SHP77 (cell line): ENCODE results near the gene ATRAID.
A peak's percentile ranks its signal among the peaks of the same experiment; 100 is the strongest.
"Not testable (repeated sequence)": the region's sequence is repeated elsewhere in the genome, so short reads cannot be mapped to it uniquely, and the experiment has no call there.

ENCODE experiments used
- DNase-seq, 2 experiments: peaks; one replicate each; lab custom pipeline; 2025; lab: John Stamatoyannopoulos, UW

Gene ATRAID, protein sequence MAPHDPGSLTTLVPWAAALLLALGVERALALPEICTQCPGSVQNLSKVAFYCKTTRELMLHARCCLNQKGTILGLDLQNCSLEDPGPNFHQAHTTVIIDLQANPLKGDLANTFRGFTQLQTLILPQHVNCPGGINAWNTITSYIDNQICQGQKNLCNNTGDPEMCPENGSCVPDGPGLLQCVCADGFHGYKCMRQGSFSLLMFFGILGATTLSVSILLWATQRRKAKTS

DNA sequence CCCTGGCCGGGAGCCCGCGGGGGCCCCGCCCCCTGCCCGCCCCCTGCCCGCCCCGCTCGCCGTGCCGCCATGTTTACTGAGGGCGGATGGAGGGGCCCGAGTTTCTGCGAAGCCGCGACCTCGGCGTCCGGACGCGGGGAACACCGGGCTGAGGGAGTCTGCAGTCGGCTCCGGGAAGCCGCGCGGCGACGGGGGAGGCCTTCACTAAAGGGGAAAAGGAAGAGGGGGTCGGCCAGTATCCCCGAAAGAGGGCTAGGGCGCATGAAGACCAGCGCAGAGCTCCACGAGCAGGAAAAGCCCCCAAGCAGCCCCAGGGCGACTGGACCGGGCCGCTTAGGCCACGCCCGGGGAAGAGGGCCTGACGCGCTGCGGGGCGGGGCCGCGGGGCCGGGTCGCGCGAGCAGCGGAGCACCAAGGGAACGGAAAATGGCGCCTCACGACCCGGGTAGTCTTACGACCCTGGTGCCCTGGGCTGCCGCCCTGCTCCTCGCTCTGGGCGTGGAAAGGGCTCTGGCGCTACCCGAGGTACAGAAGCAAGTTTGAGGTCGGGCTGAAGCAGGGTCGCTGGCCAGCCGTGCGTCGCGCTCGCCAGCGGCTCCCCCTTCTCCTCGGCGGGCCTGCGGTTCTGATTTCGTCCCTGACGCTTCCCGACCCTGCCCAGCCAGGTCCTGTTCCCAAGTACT lies at the start of gene ATRAID, which contains the start of gene SLC5A6:
Gene ATRAID (plus strand): TSS at position 99 of the 683 bp plus-strand sequence. CDS start 328 bp downstream, at position 427.
Gene SLC5A6 (minus strand): TSS at position 326 of the 683 bp plus-strand sequence. CDS start 4,618 bp downstream, outside the sequence.
- peak; percentile 72 to 86 for DNase-seq

DNA sequence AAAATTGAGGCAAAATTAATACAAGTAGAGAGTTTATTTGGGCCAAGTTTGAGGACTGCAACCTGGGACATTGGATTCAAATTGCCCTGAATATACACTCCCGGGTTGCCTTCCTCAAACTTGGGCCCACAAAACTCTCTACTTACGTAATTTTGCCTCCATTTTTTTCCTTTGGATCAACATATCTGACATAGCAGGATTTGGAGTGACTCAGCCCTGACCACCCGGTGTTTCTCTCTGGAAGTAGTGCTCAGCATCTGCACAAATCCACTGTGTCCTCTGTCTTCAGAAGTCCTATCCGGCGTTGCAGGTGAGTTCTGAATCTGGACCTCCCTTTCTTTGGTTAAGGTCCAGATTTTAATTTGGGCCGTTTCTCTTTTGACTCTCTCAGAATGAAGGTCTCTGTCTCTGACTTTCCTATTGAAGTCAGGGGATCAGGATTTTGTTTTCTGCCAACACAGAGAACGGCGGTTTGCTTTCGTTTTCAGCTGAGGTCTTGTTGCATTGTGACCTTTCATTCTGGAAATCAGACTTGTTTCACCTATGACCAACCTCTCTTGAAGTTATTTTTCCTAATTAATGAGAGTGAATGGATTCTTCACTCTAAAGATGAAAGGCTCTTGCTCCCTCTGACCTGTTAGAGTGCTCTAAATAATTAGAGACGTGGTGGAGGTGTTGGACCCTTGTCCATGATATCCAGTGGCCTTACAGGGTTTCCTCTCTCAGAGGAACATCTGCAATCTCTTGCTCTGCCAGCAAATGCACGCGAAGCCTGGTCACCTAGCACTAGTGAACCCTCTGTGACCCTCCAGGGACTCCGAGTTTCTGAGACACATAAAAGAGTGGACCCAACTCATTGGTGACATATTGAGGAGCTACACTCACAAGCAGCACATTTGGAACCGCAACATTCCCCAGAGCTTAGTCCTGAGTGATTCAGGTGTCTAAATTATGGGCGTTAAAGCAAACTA lies 49.4 kb upstream of the ATRAID start:
- DNase-seq, result no peak

DNA sequence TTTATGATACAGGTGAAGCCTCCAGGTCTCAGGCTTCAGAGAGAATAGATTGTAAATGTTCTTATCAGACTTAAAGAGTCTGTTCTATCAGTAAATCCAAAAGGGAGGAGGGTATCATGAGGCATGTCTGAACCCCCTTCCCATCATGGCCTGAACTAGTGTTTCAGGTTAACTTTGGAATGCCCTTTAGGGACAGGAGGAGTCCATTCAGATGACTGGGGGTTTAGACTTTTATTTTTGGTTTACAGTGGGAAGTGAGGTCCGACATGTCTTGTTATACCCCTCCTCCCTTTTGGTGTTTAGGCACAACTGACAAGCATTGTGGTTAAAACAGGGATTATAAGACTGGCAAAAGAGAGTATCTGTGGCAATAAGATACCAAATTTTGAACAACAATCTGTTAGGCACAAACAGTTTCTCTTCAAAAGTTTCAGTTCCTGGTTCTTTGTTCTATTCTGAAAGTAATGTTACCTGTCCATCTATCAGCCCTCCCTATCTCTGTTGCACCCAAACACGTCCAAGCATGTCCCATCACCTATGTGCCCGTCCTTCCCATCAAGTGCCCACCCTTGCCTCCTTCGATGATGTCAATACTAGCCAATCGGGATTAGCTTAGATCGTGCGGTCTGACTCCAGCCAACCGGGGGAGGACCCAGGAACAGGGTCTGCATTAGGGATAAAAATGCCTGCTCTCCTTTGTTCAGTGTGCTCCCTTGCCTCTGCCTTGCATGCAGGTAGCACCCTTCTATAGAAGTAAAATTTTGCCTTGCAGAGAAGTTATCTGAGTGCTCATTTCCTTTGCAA lies 46.7 kb upstream of the ATRAID start:
- DNase-seq, result no peak

DNA sequence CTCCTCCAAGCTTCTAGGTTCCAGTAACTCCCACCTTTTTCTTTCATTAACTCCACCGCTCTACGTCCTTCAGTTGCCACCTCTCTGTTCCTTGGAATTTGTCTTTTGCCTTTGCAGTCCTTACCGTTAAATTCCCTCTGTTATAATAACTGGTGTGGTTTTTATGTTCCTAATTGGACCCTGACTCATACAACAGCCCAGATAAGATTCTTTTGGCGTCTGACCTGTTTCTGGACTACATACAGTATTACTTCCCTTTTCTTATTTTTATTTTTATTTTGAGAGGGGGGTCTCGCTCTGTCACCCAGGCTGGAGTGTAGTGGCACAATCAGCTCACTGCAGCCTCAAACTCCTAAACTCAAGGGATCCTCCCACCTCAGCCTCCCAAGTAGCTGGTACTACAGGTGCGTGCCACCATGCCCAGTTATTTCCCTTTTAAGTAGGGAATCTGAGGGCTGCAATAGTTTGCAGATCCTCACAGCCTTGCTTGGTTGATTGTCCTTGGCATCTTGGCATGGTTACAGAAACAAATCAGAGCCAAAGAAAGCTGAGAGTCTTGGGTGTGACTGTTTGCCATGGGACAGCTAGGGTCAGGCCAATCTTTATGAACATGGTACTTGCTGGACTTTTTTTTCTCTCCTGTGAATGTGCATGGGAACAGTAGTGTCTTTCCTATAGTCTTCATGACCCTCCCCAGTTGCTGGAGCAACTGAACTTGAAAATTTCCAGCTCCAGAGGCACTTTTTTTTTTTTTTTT lies 41.1 kb upstream of the ATRAID start:
- DNase-seq, result no peak

DNA sequence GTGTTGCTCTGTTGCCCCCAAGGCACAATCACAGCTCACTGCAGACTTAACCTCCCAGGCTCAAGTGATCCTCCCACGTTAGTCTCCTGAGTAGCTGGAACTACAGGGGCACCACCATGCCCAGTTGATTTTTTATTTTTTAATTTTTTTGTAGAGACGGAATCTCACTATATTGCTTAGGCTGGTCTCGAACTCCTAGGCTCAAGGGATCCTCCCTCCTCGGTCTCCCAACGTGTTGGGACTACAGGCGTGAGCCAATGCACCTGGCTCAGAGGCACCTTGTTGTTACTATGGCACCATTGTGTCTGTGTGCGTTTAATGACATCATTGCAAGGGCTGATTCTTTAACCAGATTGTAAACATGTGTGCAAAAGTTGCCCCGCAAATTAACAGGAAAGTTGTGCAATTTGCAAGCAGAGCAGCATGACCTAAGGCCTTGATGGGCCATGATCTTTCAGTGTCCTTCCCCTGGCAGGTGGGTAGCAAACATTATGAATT lies 40.4 kb upstream of the ATRAID start:
- peak in 1 of 2 experiments; percentile 17 for DNase-seq

DNA sequence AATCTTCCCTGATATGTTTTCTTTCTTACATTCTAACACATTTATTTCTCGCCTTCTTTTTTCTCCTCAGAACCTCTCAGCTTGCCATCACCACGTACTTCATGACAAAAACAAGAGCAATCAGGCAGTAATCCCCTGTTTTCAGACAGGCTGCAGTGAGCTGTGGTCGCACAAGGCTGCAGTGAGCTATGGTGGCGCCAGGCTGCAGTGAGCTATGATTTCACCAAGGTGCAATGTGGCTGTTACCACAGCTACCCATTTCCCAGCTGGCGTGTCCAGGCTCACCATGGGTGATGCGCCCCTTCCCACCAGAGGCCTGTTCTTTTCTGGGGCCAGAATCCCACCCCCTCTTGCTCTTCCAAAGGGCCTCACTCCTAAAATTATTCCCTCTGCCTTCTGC lies 37.2 kb upstream of the ATRAID start:
- DNase-seq, result peak in 1 of 2 experiments; percentile 22

DNA sequence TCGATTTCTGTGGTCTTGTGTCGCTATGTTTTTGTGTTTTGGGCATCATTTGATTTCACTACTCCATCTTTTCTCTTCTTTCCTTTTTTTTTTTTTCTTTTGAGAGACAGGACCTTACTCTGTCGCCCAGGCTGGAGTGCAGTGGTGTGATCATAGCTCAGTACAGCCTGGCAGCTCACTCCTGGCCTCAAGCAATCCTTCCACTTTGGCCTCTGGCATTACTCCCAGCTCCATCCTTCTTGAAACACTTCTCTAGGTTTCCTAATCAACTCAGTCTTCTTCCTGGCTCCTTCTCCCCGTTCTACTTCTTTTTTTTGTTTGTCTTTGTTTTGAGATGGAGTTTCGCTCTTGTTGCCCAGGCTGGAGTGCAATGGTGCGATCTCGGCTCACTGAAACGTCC lies 36.5 kb upstream of the ATRAID start:
- DNase-seq, result no peak

DNA sequence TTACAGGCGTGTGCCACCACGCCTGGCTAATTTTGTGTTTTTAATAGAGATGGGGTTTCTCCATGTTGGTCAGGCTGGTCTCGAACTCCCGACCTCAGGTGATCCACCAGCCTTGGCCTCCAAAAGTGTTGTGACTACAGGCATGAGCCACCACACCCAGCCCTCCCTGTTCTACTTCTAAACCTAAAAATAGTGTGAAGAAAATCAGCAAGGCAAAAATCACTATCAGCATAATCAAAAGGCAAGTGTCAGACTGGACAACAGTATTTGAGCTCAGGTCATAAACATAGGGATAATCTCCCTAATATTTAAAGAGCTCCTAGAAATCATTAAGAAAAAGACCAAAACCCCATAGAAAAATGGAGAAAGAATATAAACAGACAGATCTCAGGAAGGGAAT lies 36.1 kb upstream of the ATRAID start:
- not testable (repeated sequence) for DNase-seq

DNA sequence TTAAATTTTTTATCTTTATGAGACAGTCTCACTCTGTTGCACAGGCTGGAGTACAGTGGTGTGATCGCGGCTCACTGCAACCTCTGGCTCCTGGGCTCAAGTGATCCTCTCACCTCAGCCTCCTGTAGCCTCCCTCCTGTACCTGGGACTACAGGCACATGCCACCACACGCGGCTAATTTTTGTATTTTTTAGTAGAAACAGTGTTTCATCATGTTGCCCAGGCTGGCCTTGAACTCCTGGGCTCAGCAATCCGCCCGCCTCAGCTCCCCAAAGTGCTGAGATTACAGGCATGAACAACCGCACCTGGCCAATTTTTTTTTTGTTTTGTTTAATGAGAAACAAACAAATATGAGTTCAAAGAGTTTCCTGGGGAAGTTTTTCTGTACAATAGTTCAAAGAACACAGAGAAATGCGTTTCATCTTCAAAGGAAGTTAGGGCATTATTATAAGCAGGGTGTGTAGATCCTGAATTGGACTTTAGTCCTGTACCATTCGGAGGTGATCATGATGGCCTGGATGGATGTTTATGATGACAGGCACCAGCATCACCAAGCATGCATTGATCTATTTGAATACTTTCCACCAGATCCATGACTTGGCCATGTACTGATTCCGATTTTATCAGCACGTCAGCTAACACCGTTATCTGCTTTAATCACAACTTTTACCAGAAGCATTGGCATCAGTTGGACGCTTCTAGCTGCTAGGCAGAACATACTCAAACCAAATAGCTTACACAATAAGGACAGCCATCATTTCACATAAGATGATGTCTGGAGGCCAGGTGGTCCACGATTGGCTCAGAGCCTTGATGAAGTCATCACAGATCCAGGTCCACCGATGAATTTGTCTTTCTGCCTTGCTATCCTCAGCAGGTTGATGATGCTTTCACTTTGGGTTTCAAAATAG lies 34.1 kb upstream of the ATRAID start:
- no peak for DNase-seq

DNA sequence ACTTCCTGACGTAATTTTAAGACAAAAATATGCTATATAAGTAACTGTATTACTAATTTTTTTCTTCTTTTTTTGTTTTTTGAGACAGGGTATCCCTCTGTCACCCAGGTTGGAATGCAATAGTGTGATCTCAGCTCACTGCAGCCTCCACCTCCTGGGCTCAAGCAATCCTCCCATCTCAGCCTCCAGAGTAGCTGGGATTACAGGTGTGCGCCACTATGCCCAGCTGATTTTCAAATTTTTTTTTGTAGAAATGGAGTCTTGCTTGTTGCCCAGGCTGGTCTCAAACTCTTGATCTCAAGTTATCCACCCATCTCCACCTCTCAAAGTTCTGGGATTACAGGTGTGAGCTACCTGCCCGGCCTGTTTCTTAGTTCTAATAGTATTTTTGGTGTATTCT lies 33.4 kb upstream of the ATRAID start:
- DNase-seq, result no peak

DNA sequence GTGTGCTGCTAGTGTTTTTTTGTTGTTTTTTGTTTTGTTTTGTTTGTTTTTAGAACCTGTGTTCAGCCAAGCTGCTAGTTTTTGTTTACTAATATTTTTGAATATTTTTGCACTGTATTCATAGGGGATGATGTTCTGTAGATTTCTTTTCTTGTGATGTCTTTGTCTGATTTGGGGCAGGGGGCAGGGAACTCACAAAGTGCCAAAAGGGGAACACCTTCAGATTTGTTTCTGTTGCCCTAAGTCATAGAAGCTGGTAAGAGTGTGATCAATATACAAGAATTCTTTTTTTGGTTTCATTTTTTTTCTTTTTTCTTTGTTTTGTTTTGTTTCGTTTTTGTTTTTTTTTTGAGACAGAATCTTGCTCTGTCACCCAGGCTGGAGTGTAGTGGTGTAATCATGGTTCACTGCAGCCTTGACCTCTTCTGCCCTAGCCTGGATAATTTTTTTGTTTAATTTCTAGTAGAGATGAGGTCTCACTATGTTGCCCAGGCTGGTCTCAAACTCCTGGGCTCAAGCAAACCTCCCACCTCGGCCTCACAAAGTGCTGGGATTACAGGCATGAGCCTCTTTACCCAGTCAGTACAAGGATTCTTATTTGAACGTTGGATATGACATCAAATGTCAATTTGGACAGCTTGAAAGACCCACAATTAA lies 32.4 kb upstream of the ATRAID start:
- no peak for DNase-seq

DNA sequence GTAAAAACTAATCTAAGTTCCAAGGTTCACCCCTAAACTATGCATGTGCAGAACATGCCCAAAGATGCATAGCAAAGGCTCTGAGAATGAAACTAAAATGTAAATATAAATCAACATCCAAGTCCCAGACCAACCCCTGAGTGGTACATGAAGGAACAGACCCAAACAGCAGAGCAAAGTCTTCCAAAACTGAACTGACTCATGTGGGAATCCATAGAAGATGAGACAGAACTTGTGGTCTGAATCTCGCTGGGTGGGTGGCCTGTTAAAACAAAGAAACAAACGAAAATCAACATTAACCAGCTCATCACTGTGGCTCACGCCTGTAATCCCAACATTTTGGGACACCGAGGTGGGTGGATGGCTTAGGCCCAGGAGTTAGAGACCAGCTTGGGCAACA lies 29.5 kb upstream of the ATRAID start:
- DNase-seq, result no peak

DNA sequence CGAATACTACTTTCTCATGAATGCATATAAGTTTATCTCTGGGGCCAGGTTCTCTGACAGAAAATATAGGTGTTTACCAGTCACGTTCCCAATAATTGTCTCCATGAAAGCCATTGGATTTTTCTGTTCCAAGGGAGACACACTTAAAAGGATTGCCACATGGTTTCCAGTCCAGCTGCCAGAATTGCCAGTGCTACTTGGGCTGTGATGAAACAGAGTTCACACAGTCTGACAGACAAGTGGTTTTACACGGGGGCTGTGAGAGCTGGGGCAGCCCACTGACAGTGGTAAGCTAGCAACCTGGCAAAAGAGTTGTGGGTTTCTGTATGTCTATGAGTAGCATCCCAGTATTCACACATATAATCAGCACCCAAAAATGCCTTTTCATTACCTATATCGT lies 27.7 kb upstream of the ATRAID start:
- DNase-seq, result no peak

DNA sequence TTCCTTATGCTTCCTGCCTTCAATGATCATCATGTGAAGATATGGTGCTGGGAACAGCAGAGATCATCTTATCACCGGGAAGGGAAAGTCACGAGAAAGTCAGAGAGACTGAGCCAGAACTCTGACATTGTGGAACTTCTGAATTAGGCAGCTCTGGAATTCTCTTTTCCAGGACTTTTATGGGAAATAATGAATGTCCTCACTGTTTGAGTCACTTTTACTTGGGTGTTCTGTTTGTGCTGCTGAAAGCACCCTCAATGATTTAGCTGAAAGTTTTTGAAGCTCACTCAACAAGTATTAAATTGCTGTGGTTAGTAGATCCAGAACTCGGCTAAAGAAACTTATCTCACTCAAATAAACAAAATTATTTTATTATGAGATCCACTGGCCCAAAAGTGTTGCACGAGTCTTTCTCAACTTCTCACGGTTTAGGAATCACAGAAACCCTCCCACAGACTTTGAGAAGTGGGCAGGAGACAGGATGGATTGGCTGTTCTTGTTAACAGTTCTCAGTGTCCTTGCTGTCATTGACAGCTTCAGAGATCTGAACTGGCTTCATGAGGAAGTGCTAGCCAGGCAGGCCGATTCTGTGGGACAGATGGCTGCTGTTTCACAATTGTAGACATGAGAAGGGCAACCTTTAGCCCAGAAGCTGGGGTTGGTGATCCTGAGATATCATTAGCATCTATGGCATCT lies 26.4 kb upstream of the ATRAID start:
- peak in 1 of 2 experiments; percentile 2 for DNase-seq

DNA sequence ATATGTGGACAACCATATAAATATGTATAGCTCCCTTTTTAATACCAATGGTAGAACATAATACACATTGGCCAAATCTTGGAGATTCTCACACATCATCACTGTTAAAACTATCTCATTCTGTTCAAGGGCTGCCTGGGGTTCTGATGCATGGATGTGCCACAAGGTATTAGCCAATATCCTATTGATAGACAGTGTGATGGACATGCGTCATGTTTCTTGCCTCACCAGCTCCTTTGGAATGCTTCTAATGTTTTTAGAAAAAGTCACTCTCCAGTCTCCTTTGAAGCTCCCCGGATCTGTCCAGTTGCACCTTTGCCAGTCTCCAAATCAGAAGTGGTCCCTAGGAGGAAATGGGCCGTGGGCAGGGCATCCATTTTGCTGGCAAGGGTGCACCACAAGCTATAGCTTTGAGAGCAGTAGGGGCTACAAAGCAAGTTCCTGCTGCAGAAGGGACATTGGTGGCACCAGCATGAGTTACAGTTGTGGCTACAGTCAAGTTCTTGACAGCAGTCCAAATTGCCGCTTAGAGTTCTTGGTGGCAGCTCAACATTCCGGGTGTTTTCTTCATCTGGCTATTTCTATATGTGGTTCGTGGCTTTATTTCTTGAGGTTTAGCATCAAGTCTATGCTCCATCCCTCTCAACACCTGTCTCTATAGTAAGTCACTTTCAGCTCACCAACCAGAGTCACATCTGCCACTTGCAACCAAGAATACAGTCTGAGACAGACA lies 25.1 kb upstream of the ATRAID start:
- no peak for DNase-seq

DNA sequence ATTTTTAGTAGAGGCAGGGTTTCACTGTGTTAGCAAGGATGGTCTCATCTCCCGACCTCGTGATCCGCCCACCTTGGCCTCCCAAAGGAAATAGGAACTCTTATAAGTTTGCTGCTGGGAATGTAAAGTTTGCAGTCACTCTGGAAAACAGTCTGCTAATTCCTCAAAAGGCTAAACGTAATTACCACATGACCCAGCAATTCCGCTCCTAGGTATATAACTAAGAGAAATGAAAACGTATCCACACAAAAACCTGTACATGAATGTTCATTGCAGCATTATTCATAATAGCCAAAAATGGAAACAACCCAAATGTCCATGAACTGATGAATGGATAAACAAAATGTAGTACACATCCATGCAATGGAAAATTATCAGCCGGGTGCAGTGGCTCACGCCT lies 21.9 kb upstream of the ATRAID start:
- no peak for DNase-seq

DNA sequence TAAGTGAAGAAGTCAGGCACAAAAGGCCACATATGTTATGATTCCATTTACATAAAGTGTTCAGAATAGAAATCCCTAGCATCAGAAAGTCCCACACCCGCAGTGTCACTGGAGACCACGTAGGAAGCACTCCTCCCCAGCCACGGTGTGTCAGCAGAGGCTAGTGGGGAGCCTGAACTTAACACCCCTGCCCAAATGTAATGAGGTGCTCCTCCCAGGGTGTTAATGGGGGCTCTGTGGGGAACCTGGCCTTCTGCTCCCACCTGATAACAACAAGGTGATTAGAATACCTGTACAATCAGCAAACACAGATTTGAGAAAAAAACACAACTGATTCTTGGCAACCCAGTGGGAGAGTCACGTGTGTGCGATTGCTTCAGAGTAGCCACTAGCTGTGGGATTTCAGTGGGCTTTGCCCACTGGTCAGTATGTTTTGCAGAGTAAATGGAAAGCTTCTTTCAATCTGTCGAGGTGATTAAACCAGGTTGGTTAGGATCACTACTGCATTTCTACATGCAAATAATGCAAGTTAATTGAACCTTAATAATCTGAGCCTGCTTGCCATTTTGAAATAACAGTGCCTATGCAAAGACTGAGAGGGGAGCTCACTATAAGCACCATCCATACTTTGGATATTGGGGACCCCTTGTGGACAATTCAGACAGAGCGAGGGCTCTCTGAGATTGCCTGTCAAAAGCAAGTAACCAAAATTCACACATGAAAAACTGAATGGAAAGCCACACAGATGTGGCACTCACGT lies 20.6 kb upstream of the ATRAID start:
- peak; percentile 21 to 35 for DNase-seq
